Measurements from ENCODE around the gene REEP3.
"Not testable (repeated sequence)": the region's sequence is repeated elsewhere in the genome, so short reads cannot be mapped to it uniquely, and the experiment has no call there.

The REEP3 gene

GRCh38 chr10:63653747-63654146, 132.5 kb downstream of the REEP3 start:
- Histone ChIP-seq H3K4me2 (ENCODE audit: low read length) (no peak overlapping the region), H3K36me3 (ENCODE audit: insufficient read depth, low read length) (no peaks in the 10 kb centered on the region), H4K20me1 (ENCODE audit: insufficient read depth, low read length) (no peaks in the 10 kb centered on the region), H3K9me2 (ENCODE audit: low read depth, low read length) (no peaks in the 10 kb centered on the region), H3F3A (ENCODE audit: insufficient read depth, low read length) (no peaks in the 10 kb centered on the region), H3K27ac (ENCODE audit: low read depth, low read length, poor library complexity, severe bottlenecking) (no peak overlapping the region), H3K4me1 (ENCODE audit: insufficient read depth, low read length, severe bottlenecking) (no peaks in the 10 kb centered on the region), H2AFZ (ENCODE audit: low read length) (no peak overlapping the region), H3K27me3 (ENCODE audit: insufficient read depth, low read length) (no peaks in the 10 kb centered on the region), H3K9ac (ENCODE audit: low read length) (no peak overlapping the region), H3K79me2 (ENCODE audit: insufficient read depth, low read length) (no peaks in the 10 kb centered on the region), H3K9me3 (ENCODE audit: low read length) (no peaks in the 10 kb centered on the region), H3K4me3 (ENCODE audit: low read depth, low read length, poor library complexity, severe bottlenecking) (no peak overlapping the region)
- TF ChIP-seq CTCF (IDR thresholded peaks at IDR 0.05; ENCODE audit: low read length), result no peak
- no peak for TF ChIP-seq EZH2 (IDR thresholded peaks at IDR 0.05; ENCODE audit: borderline replicate concordance, low read length)

GRCh38 chr10:63657761-63658160, 136.6 kb downstream of the REEP3 start:
- Histone ChIP-seq H3K79me2 (ENCODE audit: insufficient read depth, low read length) (no peaks in the 10 kb centered on the region), H3K27ac (ENCODE audit: low read depth, low read length, poor library complexity, severe bottlenecking) (no peak overlapping the region), H3K36me3 (ENCODE audit: insufficient read depth, low read length) (no peaks in the 10 kb centered on the region), H3K27me3 (ENCODE audit: insufficient read depth, low read length) (no peaks in the 10 kb centered on the region; the same call in 1 of the 2 replicates), H3K9me2 (ENCODE audit: low read depth, low read length) (no peaks in the 10 kb centered on the region), H2AFZ (ENCODE audit: low read length) (no peak overlapping the region), H3K9ac (ENCODE audit: low read length) (no peak overlapping the region), H3K4me1 (ENCODE audit: insufficient read depth, low read length, severe bottlenecking) (no peaks in the 10 kb centered on the region), H3F3A (ENCODE audit: insufficient read depth, low read length) (no peaks in the 10 kb centered on the region), H3K9me3 (ENCODE audit: low read length) (no peaks in the 10 kb centered on the region), H4K20me1 (ENCODE audit: insufficient read depth, low read length) (no peaks in the 10 kb centered on the region), H3K4me2 (ENCODE audit: low read length) (no peak overlapping the region), H3K4me3 (ENCODE audit: low read depth, low read length, poor library complexity, severe bottlenecking) (no peak overlapping the region)
- no peak for TF ChIP-seq EZH2 (IDR thresholded peaks at IDR 0.05; ENCODE audit: borderline replicate concordance, low read length)
- TF ChIP-seq CTCF (IDR thresholded peaks at IDR 0.05; ENCODE audit: low read length), result no peak

- H3K4me2 ChIP-seq (ENCODE audit: low read length); H3K27ac ChIP-seq (ENCODE audit: low read depth, low read length, poor library complexity, severe bottlenecking); H3K9me2 ChIP-seq (ENCODE audit: low read depth, low read length); H3K4me3 ChIP-seq (ENCODE audit: low read depth, low read length, poor library complexity, severe bottlenecking); H2AFZ ChIP-seq (ENCODE audit: low read length); H3K4me1 ChIP-seq (ENCODE audit: insufficient read depth, low read length, severe bottlenecking); H3K9me3 ChIP-seq (ENCODE audit: low read length); H4K20me1 ChIP-seq (ENCODE audit: insufficient read depth, low read length); H3K79me2 ChIP-seq (ENCODE audit: insufficient read depth, low read length); H3K36me3 ChIP-seq (ENCODE audit: insufficient read depth, low read length); H3F3A ChIP-seq (ENCODE audit: insufficient read depth, low read length); H3K9ac ChIP-seq (ENCODE audit: low read length); H3K27me3 ChIP-seq (ENCODE audit: insufficient read depth, low read length): not testable (repeated sequence)
These were observed 139.7 kb downstream of the REEP3 start for GRCh38 chr10:63660941-63661340.

- no peaks in the 10 kb centered on the region for H3K36me3 ChIP-seq (ENCODE audit: insufficient read depth, low read length)
- no peaks in the 10 kb centered on the region for H3F3A ChIP-seq (ENCODE audit: insufficient read depth, low read length)
- H3K4me3 ChIP-seq (ENCODE audit: low read depth, low read length, poor library complexity, severe bottlenecking), result no peak overlapping the region
- TF ChIP-seq CTCF (IDR thresholded peaks at IDR 0.05; ENCODE audit: low read length) (no peak), EZH2 (IDR thresholded peaks at IDR 0.05; ENCODE audit: borderline replicate concordance, low read length) (no peak)
- no peak overlapping the region for H3K4me2 ChIP-seq (ENCODE audit: low read length)
- H4K20me1 ChIP-seq (ENCODE audit: insufficient read depth, low read length), result no peaks in the 10 kb centered on the region
- H3K4me1 ChIP-seq (ENCODE audit: insufficient read depth, low read length, severe bottlenecking), result no peaks in the 10 kb centered on the region
- H3K9me3 ChIP-seq (ENCODE audit: low read length), result no peaks in the 10 kb centered on the region
- H3K79me2 ChIP-seq (ENCODE audit: insufficient read depth, low read length), result no peaks in the 10 kb centered on the region
- no peak overlapping the region for H3K9ac ChIP-seq (ENCODE audit: low read length)
- no peaks in the 10 kb centered on the region for H3K9me2 ChIP-seq (ENCODE audit: low read depth, low read length)
- no peak overlapping the region for H3K27ac ChIP-seq (ENCODE audit: low read depth, low read length, poor library complexity, severe bottlenecking)
- no peak overlapping the region for H2AFZ ChIP-seq (ENCODE audit: low read length)
- H3K27me3 ChIP-seq (ENCODE audit: insufficient read depth, low read length), result no peaks in the 10 kb centered on the region; the same call in 1 of the 2 replicates
These were observed 140.1 kb downstream of the REEP3 start for GRCh38 chr10:63661347-63661746.
